ENCODE data around the gene GNAT3.
A peak's percentile ranks its signal among the peaks of the same experiment; 100 is the strongest.

GNAT3 gene

DNA sequence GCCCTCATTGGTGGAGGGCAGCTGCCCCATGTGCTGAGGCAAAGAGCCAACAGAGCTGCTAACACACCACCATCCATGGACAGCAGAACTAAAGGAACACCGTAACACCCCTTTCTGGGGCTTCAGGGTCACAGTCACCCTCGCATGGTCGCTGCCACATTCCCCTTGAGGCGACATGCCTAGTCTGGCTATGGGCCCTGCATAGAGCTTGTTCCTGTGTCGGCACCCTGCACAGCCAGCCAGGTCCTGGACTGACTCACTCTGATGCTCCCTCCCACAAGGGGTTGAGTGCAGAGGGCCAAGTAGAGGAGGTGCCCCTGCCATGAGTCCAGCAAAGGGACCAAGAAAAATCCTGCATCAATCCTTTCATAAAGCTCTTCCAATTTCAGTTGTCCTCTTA, 77.8 kb downstream of the GNAT3 start:
- no peaks in the 10 kb centered on the region for H3K4me1 ChIP-seq (ENCODE audit: control insufficient read depth in 1 of 2, insufficient read depth in 1 of 2, low read depth in 1 of 2, low read length in 1 of 2)
- H3K27ac ChIP-seq, result no peak overlapping the region
- no peaks in the 10 kb centered on the region for H3K9me3 ChIP-seq
- H3K36me3 ChIP-seq, result no peaks in the 10 kb centered on the region
- TF ChIP-seq, protein P1, sequence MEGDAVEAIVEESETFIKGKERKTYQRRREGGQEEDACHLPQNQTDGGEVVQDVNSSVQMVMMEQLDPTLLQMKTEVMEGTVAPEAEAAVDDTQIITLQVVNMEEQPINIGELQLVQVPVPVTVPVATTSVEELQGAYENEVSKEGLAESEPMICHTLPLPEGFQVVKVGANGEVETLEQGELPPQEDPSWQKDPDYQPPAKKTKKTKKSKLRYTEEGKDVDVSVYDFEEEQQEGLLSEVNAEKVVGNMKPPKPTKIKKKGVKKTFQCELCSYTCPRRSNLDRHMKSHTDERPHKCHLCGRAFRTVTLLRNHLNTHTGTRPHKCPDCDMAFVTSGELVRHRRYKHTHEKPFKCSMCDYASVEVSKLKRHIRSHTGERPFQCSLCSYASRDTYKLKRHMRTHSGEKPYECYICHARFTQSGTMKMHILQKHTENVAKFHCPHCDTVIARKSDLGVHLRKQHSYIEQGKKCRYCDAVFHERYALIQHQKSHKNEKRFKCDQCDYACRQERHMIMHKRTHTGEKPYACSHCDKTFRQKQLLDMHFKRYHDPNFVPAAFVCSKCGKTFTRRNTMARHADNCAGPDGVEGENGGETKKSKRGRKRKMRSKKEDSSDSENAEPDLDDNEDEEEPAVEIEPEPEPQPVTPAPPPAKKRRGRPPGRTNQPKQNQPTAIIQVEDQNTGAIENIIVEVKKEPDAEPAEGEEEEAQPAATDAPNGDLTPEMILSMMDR (IDR thresholded peaks at IDR 0.05), result no peak
- no peak overlapping the region for H3K4me3 ChIP-seq (ENCODE audit: low read depth in 1 of 2, low read length in 1 of 2)
- H3K27me3 ChIP-seq, result no peaks in the 10 kb centered on the region

DNA sequence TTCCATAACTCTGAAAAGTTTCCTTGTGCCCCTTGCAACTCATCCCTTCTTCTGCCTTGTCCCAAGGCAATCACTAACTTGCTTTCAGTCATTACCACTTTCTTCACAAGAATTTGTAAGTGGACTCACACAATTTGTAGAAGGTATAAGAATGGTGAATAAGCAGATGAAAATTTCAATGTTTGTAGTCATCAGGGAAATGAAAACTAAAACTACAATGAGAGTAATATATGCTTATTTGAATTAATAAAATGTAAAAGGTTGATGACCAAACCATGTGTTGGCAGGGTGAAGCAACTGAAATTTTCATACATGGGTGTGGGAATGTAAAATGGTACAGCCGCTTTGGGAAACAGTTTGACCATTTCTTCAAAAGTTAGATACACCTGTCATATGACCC, 79.7 kb downstream of the GNAT3 start:
- Histone ChIP-seq H3K27ac (no peak overlapping the region), H3K9me3 (no peaks in the 10 kb centered on the region)

DNA sequence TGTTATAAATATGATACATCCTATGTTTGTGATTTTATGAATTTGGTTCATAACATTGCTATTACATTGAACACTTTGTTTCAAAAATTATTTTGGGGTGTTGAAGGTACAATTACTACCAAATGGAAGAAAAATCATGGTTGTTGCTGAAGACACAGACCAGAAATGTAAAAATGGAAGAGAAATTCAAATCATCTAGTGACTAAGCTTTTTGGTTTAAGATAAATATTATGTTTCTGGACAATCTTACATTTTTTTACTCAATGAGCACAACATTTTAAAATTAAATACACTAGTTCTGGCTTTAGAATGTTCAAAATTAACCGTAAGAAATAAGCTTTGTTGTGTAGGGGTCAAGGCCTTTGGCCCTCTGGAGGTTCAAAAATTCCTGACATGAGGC, 82.7 kb downstream of the GNAT3 start:
- H3K9me3 ChIP-seq, result no peaks in the 10 kb centered on the region
- no peak overlapping the region for H3K27ac ChIP-seq
- H3K27me3 ChIP-seq, result no peaks in the 10 kb centered on the region
- H3K4me3 ChIP-seq (ENCODE audit: low read depth in 1 of 2, low read length in 1 of 2), result no peak overlapping the region
- H3K36me3 ChIP-seq, result no peaks in the 10 kb centered on the region
- TF ChIP-seq, protein P1 (IDR thresholded peaks at IDR 0.05), result no peak
- no peaks in the 10 kb centered on the region for H3K4me1 ChIP-seq (ENCODE audit: control insufficient read depth in 1 of 2, insufficient read depth in 1 of 2, low read depth in 1 of 2, low read length in 1 of 2)

More for the DNA sequence above, 79.7 kb downstream of the GNAT3 start:
- Histone ChIP-seq H3K4me3 (ENCODE audit: low read depth in 1 of 2, low read length in 1 of 2) (no peak overlapping the region), H3K4me1 (ENCODE audit: control insufficient read depth in 1 of 2, insufficient read depth in 1 of 2, low read depth in 1 of 2, low read length in 1 of 2) (no peaks in the 10 kb centered on the region), H3K27me3 (no peaks in the 10 kb centered on the region), H3K36me3 (no peaks in the 10 kb centered on the region)
- TF ChIP-seq, protein P1 (IDR thresholded peaks at IDR 0.05), result no peak

DNA sequence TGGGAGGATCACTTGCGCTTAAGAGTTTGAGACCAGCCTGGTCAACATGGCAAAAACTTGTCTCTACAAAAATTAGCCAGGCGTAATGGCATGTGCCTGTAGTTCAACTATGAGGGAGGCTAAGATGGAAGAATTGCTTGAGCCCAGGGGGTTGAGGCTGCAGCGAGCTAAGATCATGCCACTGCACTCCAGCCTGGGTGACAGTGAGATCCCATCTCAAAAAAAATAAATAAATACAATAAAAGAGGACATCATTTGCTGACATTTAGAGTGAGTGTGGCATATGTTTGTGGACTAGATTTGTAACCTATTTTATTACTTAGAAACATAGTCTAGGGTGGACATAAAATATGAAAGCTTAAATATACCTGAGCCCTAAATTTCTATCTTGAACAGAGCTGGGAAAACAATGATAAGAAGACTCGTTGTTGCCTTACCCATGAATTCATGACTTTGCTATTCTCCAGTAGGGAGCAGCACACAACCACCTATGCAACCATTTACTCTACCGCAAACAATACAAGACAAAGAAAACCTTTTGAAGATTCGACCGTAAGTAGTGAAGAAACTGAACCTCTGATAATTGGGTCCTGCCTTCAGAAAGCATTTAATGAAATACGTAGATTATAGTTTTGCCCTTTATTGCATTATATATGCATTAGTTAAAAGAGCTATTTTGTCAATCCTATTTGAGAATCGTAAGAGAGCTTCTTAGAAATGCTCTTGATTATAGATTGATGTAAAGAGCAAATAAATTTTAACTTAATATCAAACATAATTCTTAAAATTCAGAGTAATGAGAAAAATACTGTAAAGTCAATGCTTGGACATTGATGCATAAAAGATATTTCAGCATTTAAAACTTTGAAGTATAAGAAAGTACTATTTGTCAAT, 83.5 kb downstream of the GNAT3 start:
- Histone ChIP-seq H3K4me3 (ENCODE audit: low read depth in 1 of 2, low read length in 1 of 2) (no peak overlapping the region), H3K4me1 (ENCODE audit: control insufficient read depth in 1 of 2, insufficient read depth in 1 of 2, low read depth in 1 of 2, low read length in 1 of 2) (no peaks in the 10 kb centered on the region), H3K27me3 (no peaks in the 10 kb centered on the region), H3K27ac (no peak overlapping the region), H3K9me3 (no peaks in the 10 kb centered on the region), H3K36me3 (no peaks in the 10 kb centered on the region)
- TF ChIP-seq, protein P1 (IDR thresholded peaks at IDR 0.05), result peak; percentile 52

DNA sequence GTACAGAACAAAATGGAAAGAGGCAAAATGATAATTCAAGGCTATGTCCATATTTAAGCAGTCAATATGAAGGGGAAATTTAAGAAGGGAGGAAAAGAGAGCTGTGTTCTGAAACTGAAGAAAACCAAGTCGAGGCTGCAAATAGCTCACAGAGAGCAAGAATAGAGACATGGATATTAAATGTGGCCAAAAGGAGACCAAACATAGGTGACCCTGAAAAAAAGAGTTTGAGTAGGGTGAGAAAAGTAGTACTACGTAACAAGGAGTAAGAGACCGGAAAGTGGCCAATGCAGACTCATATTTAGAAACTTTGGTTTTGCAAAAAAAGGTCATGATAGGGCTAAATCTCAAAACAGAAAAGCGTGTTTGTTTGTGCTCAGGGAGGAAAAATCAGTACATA, 84.6 kb downstream of the GNAT3 start:
- no peaks in the 10 kb centered on the region for H3K27me3 ChIP-seq
- H3K9me3 ChIP-seq, result no peaks in the 10 kb centered on the region
- no peaks in the 10 kb centered on the region for H3K36me3 ChIP-seq
- H3K4me1 ChIP-seq (ENCODE audit: control insufficient read depth in 1 of 2, insufficient read depth in 1 of 2, low read depth in 1 of 2, low read length in 1 of 2), result no peaks in the 10 kb centered on the region
- no peak overlapping the region for H3K27ac ChIP-seq
- TF ChIP-seq, protein P1 (IDR thresholded peaks at IDR 0.05), result no peak
- H3K4me3 ChIP-seq (ENCODE audit: low read depth in 1 of 2, low read length in 1 of 2), result no peak overlapping the region
